Body of pancreas (tissue), 4 donors: ENCODE results near the gene TOMM6.

ENCODE experiments used
- CTCF ChIP-seq, 7 experiments: fragments of 450-650 bp in 4 of 7; fragments of 200-600 bp in 3 of 7; sonication (generic) in 3 of 7; IDR thresholded peaks; one replicate each; pipeline ENCODE4 v1.5.1; 2016 to 2019; ENCODE audit warnings: antibody characterized with exemption in 7 of 7
- POLR2A ChIP-seq, 3 donors: fragments of 450-650 bp; IDR thresholded peaks; one replicate each; pipeline ENCODE4 v1.6.1; 2016; ENCODE audit warnings: antibody characterized with exemption in 3 of 3, mild to moderate bottlenecking in 2 of 3

GRCh38 chr6:41783106-41783780 is 4.3 kb upstream of the TOMM6 start:
- TF ChIP-seq POLR2A (IDR thresholded peaks at IDR 0.05) = no peak
- no peak for TF ChIP-seq CTCF (IDR thresholded peaks at IDR 0.05)
